HG02870 (cell line): ENCODE measurements around the gene SNX15.

Experiments used
- ATAC-seq: cut with Tn5 transposase; IDR thresholded peaks from one replicate; pipeline ENCODE4 v1.9.1; 2021; ENCODE audit warnings: mild to moderate bottlenecking, moderate library complexity; ENCODE audit not compliant: unreplicated experiment

Gene SNX15

DNA sequence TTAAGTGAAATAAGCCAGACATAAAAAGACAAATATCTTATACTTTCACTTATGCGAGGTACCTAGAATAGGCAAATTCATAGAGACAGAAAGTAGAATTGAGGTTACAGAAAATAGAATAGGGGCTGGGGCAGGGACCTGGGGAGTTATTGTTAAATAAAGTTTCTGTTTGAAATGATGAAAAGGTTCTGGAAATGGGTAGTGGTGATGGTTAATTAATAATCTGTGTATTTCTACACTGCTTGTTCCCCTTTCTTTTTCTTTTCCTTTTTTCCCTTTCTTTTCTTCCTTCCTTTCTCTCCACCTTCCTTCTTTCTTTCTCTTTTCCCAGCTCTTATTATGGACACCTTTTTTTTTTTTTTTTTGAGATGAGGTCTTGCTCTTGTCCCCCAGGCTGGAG is 28.3 kb downstream of the SNX15 start:
- no peak for ATAC-seq

DNA sequence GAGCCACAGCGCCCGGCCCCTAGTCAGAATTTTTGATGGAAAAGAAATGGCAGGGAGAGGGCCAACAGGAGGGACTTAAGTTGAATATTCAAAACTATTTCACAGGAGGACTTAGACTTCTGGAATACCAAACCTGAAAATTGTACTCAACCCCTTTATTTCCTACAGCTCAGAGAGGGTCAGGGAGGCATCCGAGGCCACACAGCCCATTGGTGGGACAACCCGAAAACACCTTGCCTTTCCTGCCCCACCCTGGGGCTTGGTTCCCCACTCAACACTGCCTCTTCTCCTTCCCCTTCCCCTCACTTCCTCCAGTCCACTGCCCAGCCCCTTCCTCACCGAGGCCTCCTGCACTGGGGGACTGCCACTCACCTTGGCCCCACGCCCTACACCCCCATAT is 29.8 kb downstream of the SNX15 start:
- ATAC-seq = no peak

DNA sequence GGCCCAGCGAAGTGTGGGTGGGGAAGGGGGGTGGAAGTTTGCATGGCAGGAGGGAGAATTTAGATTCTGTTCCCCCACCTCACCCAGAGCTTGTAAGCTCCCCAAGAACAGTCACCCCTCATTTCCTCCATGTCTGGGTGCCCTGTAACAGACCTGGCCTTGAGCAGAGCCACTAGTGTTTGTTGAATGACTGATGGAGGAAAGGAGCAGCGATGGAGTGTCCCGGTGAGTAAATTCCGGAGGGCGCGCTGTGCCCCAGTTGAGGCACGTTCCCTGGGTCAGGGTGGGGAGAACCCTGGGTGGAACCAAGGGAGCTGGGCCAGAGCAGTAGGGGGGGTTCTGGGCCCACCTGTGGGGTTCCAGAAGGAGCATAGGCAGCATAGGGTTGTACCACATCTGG is 30.3 kb downstream of the SNX15 start:
- ATAC-seq = no peak

DNA sequence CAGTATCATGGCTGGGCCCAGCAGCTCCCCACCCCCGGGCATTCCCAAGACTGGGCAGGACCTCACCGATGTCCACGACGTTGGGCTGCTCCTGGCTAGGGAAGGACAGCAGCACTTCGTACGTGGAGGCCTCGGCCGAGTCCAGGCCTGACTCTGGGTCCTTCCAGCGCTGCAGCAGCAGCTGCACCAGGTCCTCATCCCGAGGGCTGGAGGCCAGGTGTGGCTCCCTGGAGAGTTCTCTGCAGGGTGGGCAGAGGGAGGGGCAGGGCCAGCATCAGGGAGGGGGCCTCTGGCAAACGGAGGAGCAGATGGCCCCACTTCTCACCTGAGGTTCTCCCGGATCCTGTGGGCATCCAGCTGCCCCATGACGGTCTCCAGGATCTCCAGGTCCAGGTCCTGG is 30.8 kb downstream of the SNX15 start:
- ATAC-seq = no peak

DNA sequence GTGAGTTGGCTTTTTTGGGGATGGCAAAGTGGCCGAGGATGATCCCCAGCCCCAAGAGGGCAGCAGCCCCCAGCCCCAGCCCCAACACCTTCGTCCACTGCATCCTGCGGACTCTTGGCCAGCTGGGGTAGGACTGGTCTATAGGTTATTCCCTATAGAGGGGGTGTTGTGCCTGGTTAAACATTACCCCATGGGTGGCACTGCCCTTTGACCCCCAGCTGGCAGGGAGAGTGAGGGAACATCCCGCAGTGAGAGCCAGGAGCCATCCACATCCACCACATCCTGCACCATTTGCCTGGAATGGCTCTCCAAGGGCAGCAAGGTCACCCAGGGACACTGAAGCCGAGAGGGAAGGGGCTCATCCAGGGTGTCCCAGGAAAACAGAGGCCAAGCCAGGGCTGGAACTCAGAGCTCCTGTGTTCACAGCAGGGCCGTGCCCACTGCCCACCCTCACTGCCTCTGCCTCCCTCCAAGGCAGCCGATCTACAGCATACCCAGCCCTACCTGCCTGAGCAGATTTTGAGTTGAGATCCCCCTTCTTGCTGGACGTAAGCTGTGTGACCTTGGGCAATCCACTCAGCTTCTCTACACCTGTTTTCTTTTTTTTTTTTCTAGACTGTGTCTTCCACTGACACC is 31.3 kb downstream of the SNX15 start, which contains the start of gene NAALADL1:
Gene NAALADL1, minus strand, starts transcription at position 135 of the 636 bp plus-strand sequence. Its CDS starts 32 bp downstream, at position 103.
- ATAC-seq = no peak

DNA sequence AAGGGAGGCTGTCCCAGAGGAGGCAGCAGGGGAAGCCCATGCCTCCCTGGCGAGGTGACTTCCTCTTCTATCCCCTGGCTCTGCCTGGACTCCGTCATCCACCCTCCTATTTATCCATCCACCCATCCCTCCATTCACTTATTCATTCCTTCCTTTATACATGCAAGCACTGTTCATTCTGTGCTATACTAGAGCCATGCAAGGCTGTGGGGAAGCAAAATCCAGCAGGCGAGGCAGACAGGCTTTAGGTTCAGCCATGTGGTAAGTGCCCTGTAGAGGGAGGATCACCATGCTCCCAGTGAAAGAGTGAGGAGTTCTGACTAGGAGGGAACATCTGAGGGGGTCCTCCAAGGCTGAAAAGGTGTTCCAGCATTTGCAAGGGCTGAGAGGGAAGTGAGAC is 32.3 kb downstream of the SNX15 start:
- ATAC-seq = no peak

DNA sequence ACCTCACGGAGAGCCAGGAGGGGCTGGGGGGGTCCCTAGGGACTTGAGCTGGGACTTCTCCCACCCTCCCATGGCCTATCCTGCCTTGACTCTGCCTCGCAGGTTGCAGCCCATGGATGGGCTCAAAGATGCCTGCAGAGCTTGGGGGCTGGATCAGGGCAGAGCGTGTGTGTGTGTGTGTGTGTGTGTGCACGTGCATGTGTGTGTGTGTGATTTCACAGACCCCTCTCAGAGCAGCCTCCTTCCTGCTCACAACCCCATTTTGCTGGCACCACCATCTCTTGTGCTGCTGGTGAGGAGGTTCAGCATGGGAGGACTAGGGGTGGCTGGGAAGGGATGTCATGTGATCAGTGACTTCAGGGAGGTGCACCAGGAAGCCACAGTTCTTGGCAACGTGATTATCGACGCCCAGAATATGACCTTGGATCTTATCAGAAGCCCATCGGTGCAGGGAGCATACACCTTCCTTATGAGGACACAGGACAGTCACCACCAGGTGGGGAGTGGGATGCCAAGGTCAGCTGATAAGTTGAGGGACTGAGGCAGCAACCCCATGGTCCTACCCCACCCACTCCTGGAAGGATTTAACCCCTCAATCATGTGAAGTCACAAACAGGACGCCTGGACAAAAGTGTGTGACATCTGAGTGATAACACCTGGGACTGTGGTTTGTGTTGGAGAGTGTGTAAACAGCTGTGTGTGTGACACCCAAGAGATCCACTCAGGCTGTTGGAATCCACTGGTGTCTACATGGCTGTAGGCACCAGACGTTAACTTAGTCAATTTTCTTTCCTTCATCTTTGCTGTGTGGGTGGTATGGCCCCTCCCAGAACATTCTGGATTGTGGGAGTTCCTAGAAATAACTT is 33.0 kb downstream of the SNX15 start:
- ATAC-seq = no peak

DNA sequence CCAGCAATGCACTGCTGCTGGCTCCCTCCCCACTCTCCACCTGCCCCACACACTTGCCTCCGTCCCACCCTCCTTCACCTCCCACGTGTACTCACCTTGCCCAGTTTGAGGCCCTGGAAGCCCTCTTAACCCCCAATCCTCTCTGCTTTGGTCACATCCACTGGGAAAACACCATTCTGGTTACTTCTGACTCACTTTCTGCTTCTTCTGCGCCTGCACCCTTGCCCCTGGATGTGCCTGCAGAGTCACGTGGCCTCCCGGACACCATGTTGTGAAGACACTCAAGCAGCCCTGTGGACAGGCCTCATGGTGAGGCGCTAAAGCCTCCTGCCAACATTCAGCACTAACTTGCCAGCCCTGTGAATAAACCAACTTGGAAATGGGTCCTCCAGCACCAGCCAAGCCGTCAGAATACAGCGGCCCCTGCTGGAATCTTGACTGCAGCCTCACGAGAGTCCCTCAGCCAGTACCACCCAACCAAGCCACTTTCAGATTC is 33.7 kb downstream of the SNX15 start:
- no peak for ATAC-seq

DNA sequence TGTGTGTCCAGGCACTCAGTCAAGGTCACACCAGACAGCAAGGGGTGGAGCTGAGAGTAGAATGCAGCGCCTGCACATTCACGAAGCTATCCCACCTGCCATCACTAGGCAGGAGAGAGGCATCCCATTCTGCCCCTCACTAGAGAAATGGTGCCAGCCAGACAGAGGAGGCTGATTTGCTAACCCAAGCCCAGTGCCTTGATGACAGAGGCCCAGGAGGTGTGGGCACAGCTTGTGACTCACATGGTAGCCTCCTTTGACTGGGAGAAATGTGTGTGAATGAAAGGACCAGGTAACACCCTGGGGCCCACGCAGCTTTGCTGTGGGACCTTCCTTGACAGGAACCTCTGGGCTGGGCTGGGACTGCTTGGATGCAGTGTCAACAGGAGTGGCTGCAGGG is 36.3 kb downstream of the SNX15 start:
- no peak for ATAC-seq

DNA sequence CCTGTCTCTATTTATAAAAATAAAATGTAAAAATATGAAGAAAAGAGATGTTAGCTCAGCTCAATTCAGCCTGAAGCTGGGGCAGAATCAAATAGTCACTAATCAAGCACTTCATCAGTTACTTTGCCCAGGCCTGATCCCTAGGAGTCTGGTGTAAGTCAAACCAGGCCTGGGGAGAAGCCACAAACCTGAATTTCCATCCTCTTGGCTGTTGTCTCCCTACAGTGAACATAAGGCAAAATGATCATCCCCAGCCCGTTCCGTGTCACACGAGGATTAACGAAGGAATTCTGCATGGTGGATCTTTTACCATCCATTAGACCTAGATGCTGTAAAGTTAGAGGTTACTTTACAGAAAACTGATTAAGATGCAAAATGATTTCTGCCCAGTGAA is 37.6 kb downstream of the SNX15 start:
- no peak for ATAC-seq

DNA sequence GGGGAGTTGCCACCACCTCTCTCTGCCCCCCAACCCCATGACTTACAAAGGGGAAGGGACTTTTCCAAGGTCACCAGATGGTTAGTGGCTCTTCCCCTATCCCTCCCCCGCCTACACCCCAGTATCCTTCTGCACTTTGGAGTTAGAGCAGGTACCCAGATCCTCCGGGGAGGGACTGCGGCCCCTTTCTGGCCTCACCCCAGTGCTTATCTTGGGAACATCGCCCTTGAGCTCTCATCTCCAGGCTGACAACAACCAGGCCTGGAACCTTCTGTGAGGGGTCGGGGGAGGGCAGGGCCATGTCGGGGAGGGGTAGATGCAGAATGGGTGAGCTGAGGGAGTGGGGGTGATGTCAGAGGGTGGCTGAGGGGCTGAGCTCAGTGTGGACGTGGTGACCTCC is 38.6 kb downstream of the SNX15 start:
- no peak for ATAC-seq

DNA sequence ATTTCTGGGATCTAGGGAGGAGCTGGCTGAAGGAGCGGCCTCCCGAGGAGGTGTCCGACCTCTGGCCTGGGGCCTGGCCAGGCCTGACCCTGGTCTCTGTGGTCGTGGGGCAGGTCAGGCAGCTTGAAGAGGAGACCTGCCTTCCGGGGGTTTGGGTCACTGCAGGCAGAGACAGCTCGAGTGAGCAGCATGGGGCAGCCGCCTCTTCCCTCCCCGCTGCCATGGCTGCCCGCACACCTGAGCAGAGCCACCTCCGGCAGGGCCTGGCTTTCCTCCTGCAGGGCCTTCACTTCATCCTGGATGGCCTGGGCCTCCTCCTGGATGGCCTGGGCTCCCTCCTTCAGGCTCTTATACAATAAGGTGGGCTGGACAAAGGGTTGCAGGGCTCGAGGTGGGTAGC is 39.1 kb downstream of the SNX15 start:
- no peak for ATAC-seq

DNA sequence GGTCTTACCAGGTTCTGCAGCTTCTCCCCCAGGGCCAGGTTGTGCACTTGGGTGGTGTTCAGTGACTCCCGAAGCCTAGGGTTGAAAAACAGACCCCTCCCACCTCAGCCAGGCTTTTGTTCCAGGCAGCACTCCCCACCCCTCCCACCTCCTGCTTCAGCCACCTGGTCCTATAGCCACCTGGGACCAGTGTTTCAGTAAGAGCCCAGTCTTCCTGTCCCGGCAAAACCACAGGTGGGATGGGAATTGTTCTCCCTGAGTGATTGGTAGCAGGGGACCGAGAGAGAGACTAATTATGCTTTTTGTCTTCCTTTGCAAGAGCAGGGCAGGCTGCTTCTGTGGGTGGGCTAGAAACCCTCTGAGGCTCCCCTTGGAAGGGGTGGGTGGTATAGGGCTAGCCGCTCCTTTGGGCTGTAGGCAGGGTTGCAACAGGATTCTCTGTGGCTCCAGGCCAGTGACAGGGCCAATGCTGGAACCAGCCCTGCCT is 39.6 kb downstream of the SNX15 start:
- no peak for ATAC-seq

DNA sequence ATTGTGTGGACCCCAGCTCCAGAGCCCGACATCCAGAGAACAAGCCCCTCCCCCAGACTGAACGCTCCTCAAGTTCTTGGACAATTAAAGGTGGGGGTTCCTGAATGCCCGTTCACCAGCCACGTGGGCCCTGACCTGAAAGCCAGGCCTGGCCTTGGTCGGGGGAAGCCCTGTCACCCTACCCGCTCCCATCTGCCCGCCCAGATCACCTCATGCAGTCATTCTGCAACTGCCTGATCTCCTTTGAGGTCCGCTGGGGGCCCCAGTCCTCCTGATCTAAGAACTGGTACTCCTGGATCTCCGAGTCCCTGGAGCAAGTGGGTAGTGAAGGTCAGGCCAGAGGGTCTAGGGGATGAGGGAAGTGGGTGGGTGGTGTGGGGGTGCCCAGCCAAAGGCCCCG is 40.2 kb downstream of the SNX15 start:
- no peak for ATAC-seq

DNA sequence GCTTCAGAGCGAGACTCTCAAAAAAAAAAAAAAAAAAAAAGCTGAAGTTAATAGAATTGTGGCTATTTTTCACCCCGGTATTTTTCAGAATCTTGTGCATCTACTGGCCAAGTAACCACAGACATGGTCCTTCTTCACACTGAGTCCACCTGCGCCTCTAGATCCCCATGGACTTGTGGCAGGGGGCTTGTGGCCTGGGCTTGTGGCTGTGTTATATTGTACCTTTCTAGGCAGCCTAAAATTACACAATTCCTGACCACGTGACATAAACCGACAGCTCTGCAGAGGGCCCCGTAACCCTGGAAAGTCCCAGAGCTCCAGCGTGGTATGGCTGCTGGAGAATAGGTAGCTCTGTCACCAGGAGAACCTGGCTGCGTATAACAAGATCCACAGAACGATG is 42.0 kb downstream of the SNX15 start:
- no peak for ATAC-seq

DNA sequence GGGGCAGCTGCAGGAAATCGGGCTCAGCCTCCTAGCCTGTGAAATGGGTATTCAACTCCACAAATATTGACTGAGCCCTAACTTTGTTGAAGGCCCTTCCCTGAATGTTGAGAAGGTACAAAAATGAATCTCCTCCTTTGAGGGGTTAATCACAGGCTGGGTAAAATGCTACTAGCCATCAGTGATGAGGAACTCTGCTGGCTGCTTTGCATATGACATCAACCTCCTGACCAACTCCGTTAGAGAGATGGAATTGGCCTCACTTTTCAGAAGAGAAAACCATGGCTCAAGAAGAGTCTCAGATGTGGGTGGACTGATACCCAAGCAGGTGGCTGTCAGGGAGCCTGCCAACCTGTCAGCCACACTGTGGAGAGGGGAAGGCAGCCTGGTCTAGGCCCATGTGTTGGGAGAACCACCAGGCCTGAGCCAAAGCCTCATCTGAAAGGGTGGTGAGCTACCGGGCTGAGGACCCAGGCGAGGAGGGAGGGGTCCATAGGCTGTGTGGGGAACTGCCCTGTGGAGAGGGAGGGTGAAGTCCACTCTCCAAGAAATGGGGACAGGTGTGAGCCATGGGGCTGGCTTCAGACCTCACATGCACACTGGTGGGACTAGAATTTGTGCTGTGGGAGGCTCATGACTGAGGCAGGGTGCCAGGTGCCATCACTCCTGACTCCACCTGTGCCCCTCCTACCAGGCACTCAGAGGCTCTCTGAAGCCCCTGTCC is 44.8 kb downstream of the SNX15 start:
- ATAC-seq = no peak

DNA sequence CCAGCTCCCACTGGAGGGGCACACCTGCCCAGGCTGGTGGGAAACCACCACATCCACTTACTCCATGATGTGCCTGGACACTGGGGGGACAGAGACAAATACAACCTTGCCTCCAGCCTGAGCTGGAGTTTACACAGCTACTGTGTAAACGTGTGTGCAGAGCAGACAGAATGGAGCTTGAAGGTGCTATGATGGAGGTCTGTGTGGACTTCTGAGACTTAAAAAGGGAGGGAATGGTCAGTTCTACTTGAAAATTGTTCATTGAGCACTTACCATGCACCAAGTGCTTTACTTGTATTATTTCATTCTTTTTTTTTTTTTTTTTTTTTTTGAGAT is 45.4 kb downstream of the SNX15 start:
- ATAC-seq = no peak

DNA sequence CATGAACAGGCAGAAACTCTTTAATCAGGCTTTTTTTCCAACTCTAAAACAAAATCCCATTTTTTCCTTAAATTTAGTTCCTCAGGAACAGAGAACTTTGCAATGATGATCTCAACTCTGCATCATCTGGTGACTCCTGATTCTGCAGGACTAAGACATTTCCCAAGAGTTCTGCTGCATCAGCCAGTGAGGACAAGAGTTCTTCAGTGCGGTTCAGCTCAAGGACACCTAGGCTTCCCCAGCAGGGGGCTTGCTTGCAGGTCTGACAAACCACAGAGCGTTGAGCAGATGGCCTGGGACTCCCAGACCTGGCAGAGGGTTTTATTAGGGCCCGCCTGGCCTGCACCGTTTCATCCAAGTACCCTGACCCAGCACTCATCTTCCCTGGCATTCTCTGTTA is 50.2 kb downstream of the SNX15 start:
- no peak for ATAC-seq

DNA sequence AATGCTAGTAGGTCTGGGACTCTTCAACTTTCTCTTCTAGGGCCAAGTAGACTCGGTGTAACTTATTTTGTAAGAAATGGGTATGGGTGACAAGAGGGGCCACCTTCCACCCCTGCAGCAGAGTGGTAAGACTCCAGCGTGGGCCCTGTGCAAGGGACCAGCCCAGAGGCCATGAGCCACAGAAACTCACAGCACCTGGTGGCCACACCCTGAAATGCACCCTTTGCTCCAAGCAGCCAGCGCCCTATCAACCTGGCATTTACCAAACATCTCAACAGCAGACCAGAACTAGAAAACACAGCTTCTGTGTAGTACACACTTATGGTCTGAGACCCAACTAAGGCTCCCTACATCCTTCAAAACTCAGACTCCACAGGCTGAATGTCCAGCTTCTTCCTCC is 50.9 kb downstream of the SNX15 start:
- no peak for ATAC-seq

DNA sequence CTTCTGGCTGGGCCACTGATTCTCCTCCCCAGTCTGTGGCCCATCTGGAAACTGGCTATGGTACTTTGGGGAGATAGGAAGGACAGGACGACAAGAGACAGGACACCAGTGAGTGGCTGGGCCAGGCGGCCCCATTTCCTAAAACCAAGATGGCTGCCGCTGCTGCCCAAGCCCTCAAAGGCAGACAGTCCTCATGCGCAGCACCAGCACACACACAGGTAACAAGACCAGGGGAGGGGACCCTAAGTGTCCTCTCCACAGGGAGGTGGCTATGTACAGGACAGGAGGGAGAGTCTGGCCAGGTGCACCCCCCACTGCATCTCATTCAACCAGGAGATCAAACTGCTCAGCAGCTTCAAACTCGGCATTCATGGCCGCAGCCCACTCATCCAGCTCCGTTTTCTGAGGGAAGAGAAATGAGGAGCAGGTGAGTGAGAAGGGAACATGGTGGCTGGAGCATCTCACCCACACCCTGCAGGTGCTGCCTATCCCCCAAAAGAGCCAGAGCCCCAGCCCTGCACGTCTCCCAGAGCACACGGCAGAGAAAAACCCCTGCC is 51.6 kb downstream of the SNX15 start:
- no peak for ATAC-seq

DNA sequence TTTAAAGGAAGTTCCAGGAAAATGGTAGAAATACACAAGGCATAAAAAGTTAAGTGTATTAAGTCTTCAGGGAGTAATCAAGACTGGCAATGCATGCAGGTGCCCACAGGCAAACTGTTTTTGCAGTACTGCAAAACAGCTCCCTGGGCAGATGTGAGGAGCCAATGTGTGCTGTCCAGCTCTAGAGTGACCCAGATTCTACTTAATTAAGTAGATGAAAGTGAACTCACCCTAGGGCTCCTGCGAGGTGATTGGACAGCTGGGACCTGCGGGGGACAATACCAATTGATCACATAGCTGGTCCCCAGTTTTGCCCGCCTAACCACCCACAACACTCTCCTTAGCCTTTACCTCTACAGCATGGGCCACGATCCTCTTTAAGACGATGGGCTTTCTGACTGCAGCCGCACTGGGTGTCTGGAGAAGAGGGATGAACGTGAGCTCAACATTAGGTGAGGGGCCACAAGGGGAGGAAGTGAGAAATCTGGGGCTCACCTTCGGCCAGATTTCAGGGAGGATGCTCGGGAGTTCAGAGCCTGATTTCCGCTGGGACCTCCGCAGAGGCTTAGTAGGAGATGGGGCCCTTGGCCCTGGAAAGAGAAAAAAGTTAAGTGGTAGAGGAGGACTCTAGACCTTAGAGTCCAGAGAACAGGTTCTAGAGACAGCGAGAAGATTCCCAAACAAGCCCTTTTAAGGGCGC is 56.0 kb downstream of the SNX15 start:
- ATAC-seq = no peak
